Measurements from ENCODE around the gene ILF3. TPM values are rescaled to one million over a fixed set of nuclear protein-coding genes. Genes with fewer than 3 reads are reported as not detected.
A peak's percentile ranks its signal among the peaks of the same experiment; 100 is the strongest.

The ILF3 gene
- polyA plus RNA-seq, 2 of the 4 experiments (the other 2 are of a cell fraction): 142 to 197 TPM

DNA sequence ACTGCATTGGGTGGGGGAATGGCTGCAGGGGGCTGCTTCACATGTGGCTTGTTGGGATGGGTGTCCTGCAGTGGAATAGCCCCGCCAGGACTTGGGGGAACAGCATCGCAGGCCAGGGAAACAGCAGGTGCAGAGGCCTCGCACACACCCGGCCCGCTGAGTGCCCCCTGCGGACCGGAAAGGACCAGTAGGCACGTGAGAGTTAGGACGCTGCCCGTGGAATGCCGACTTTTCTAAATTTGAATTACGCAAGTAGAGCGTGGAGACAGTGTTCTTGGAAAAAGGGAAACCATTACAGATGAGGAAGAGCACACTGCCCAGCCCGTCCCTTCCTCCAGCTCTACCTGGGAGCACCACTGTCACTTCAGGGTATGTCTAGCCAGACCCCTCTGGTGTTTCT lies 75.3 kb downstream of the ILF3 start:
- CTCF ChIA-PET: interaction anchor here (2.1 kb wide), 1 partner anchor 12 kb away, joined by 6 read pairs; the partner anchor contains the start of gene DNM2
- no peaks in the 10 kb centered on the region for H3K4me1 ChIP-seq
- no peaks in the 10 kb centered on the region for H3K9me3 ChIP-seq
- H3K4me2 ChIP-seq: no peak overlapping the region
- POLR2A ChIA-PET: no interaction called here
- 98% methylated on average over 14 of the region's 14 CpGs for WGBS (ENCODE audit: missing lambda C conversion rate)
- H3K27ac ChIP-seq: no peak overlapping the region
- DNase-seq (ENCODE audit: low read depth in 1 of 2, low spot score in 1 of 2) (no peak), ATAC-seq (no peak), FAIRE-seq (no peak)
- H3K4me3 ChIP-seq: no peak overlapping the region
- no peak for TF ChIP-seq FOSL2 (IDR thresholded peaks at IDR 0.05)
- TF ChIP-seq FOSL2 (CRISPR knock-in tag; IDR thresholded peaks at IDR 0.05): no peak
- no peak for TF ChIP-seq RARB (CRISPR knock-in tag; IDR thresholded peaks at IDR 0.05)
- TF ChIP-seq BHLHE40 (IDR thresholded peaks at IDR 0.05; ENCODE audit: low read depth, low read length): no peak
- no peak for TF ChIP-seq ZNF302 (CRISPR knock-in tag; IDR thresholded peaks at IDR 0.05)
- no peak for TF ChIP-seq MAZ (IDR thresholded peaks at IDR 0.05; ENCODE audit: borderline replicate concordance, low read depth, low read length)
- TF ChIP-seq, protein P1, sequence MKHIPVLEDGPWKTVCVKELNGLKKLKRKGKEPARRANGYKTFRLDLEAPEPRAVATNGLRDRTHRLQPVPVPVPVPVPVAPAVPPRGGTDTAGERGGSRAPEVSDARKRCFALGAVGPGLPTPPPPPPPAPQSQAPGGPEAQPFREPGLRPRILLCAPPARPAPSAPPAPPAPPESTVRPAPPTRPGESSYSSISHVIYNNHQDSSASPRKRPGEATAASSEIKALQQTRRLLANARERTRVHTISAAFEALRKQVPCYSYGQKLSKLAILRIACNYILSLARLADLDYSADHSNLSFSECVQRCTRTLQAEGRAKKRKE (CRISPR knock-in tag; IDR thresholded peaks at IDR 0.05; ENCODE audit: low read depth): no peak
- TF ChIP-seq EHMT2 (IDR thresholded peaks at IDR 0.05; ENCODE audit: low read depth): no peak
- TF ChIP-seq POLR2AphosphoS2 (conservative IDR thresholded peaks at IDR 0.05; ENCODE audit: low read length): no peak
- no peak for TF ChIP-seq TP53 (CRISPR knock-in tag; IDR thresholded peaks at IDR 0.05)
- TF ChIP-seq KDM5A (IDR thresholded peaks at IDR 0.05): no peak
- no peak for TF ChIP-seq MAFK (IDR thresholded peaks at IDR 0.05; ENCODE audit: partially characterized antibody)
- TF ChIP-seq, protein P2, sequence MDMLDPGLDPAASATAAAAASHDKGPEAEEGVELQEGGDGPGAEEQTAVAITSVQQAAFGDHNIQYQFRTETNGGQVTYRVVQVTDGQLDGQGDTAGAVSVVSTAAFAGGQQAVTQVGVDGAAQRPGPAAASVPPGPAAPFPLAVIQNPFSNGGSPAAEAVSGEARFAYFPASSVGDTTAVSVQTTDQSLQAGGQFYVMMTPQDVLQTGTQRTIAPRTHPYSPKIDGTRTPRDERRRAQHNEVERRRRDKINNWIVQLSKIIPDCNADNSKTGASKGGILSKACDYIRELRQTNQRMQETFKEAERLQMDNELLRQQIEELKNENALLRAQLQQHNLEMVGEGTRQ (IDR thresholded peaks at IDR 0.05): no peak
- TF ChIP-seq HOXA7 (CRISPR knock-in tag; IDR thresholded peaks at IDR 0.05): no peak

DNA sequence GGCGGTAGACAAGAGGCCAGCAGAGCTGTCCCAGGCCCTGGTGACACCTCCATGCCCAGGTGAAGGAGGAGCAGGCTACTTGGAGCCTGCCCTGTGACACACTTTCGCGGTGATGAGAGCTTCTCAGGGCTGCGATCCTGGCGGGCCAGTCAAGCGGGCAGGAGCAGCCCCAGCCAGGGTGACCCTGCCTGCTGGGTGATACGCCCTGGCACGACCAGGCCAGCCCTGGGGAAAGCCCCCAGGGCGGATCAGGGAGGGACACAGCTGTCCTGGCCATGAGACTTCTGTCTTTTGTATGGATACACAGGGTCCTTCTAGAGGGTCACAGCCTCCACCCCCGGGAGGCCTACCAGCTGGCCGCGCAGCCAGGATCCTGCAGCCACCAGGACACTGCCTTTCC lies 76.8 kb downstream of the ILF3 start:
- POLR2A ChIA-PET: no interaction called here
- CTCF ChIA-PET: interaction anchor here (1.1 to 2.1 kb wide), 2 partner anchors 14 to 133 kb away, joined by 6 read pairs; partner anchors contain the start of gene DNM2
- Histone ChIP-seq H3K4me3 (no peak overlapping the region), H3K4me1 (no peaks in the 10 kb centered on the region), H3K4me2 (no peak overlapping the region), H3K27ac (peak overlapping the region in 1 of 2 experiments; percentile 20; a peak in 1 of 6 replicates), H3K9me3 (no peaks in the 10 kb centered on the region)
- TF ChIP-seq KDM1A (IDR thresholded peaks at IDR 0.05; ENCODE audit: low read depth) (no peak), POLR2A (IDR thresholded peaks at IDR 0.05; ENCODE audit: low read length) (no peak), TP53 (CRISPR knock-in tag; IDR thresholded peaks at IDR 0.05) (no peak), HOXB5 (CRISPR knock-in tag; IDR thresholded peaks at IDR 0.05) (no peak), RAD21 (conservative IDR thresholded peaks at IDR 0.05 in 1 of 2, IDR thresholded peaks at IDR 0.05 in 1 of 2) (no peak), CHD2 (IDR thresholded peaks at IDR 0.05; ENCODE audit: low read length, partially characterized antibody) (no peak), SMC3 (IDR thresholded peaks at IDR 0.05) (no peak), ZSCAN20 (CRISPR knock-in tag; IDR thresholded peaks at IDR 0.05) (no peak), GATA3 (IDR thresholded peaks at IDR 0.05; ENCODE audit: borderline replicate concordance) (no peak), MAZ (IDR thresholded peaks at IDR 0.05; ENCODE audit: borderline replicate concordance, low read depth, low read length) (no peak), JUN (IDR thresholded peaks at IDR 0.05) (no peak), HDAC2 (IDR thresholded peaks at IDR 0.05) (no peak), ZFP36 (IDR thresholded peaks at IDR 0.05; ENCODE audit: borderline replicate concordance, partially characterized antibody) (no peak), RARB (CRISPR knock-in tag; IDR thresholded peaks at IDR 0.05) (no peak), EHMT2 (IDR thresholded peaks at IDR 0.05; ENCODE audit: low read depth) (no peak), PHF8 (IDR thresholded peaks at IDR 0.05; ENCODE audit: borderline replicate concordance, low read depth) (no peak)
- TF ChIP-seq, protein P3, sequence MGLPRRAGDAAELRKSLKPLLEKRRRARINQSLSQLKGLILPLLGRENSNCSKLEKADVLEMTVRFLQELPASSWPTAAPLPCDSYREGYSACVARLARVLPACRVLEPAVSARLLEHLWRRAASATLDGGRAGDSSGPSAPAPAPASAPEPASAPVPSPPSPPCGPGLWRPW (IDR thresholded peaks at IDR 0.05): no peak
- TF ChIP-seq, protein P4, sequence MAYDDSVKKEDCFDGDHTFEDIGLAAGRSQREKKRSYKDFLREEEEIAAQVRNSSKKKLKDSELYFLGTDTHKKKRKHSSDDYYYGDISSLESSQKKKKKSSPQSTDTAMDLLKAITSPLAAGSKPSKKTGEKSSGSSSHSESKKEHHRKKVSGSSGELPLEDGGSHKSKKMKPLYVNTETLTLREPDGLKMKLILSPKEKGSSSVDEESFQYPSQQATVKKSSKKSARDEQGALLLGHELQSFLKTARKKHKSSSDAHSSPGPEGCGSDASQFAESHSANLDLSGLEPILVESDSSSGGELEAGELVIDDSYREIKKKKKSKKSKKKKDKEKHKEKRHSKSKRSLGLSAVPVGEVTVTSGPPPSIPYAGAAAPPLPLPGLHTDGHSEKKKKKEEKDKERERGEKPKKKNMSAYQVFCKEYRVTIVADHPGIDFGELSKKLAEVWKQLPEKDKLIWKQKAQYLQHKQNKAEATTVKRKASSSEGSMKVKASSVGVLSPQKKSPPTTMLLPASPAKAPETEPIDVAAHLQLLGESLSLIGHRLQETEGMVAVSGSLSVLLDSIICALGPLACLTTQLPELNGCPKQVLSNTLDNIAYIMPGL (CRISPR knock-in tag; IDR thresholded peaks at IDR 0.05; ENCODE audit: borderline replicate concordance): no peak
- 87% methylated on average over 3 of the region's 12 CpGs for WGBS (ENCODE audit: missing lambda C conversion rate)
- FAIRE-seq (no peak), ATAC-seq (no peak), DNase-seq (ENCODE audit: low read depth in 1 of 2, low spot score in 1 of 2) (no peak)
